Hepatocyte (in vitro differentiated cells): ENCODE measurements around the gene UQCRQ. TPM values are rescaled to one million over a fixed set of nuclear protein-coding genes. Genes with fewer than 3 reads are reported as not detected.
A peak's percentile ranks its signal among the peaks of the same experiment; 100 is the strongest.

Source experiments
- DNase-seq: peaks from one replicate; pipeline ENCODE4 v3.0.0-alpha.2; 2016; ENCODE audit warnings: low spot score
- H2AFZ ChIP-seq: fragments of 200-600 bp; sonication (generic); 2 replicates; pipeline ENCODE4 v1.6.0; 2016; ENCODE audit warnings: antibody characterized with exemption, mild to moderate bottlenecking
- H3K27ac ChIP-seq: fragments of 200-600 bp; sonication (generic); 2 replicates; pipeline ENCODE4 v1.5.1; 2016; ENCODE audit warnings: mild to moderate bottlenecking
- H3K27me3 ChIP-seq: fragments of 200-600 bp; sonication (generic); 2 replicates; pipeline ENCODE4 v1.6.1; 2016
- H3K36me3 ChIP-seq: fragments of 200-600 bp; sonication (generic); replicated peaks from 2 replicates; pipeline ENCODE4 v1.5.1; 2016; ENCODE audit warnings: low read depth; ENCODE audit not compliant: insufficient read depth
- H3K4me1 ChIP-seq: fragments of 200-600 bp; sonication (generic); 2 replicates; pipeline ENCODE4 v1.5.1; 2016; ENCODE audit warnings: mild to moderate bottlenecking, moderate library complexity; ENCODE audit not compliant: insufficient read depth
- H3K4me2 ChIP-seq: fragments of 200-600 bp; sonication (generic); 2 replicates; pipeline ENCODE4 v1.6.0; 2016
- H3K4me3 ChIP-seq: fragments of 200-600 bp; sonication (generic); 2 replicates; pipeline ENCODE4 v1.5.1; 2016; ENCODE audit warnings: mild to moderate bottlenecking
- H3K79me2 ChIP-seq: fragments of 200-600 bp; sonication (generic); 2 replicates; pipeline ENCODE4 v1.6.0; 2017; ENCODE audit warnings: mild to moderate bottlenecking
- H3K9me2 ChIP-seq: fragments of 200-600 bp; sonication (generic); replicated peaks from 2 replicates; pipeline ENCODE4 v1.6.0; 2017; ENCODE audit warnings: mild to moderate bottlenecking; ENCODE audit not compliant: insufficient read depth
- H3K9me3 ChIP-seq: fragments of 200-600 bp; sonication (generic); 2 replicates; pipeline ENCODE4 v1.5.1; 2016; ENCODE audit warnings: low read depth, mild to moderate bottlenecking
- H4K20me1 ChIP-seq: fragments of 200-600 bp; sonication (generic); 2 replicates; pipeline ENCODE4 v1.6.0; 2016; ENCODE audit warnings: mild to moderate bottlenecking; ENCODE audit not compliant: insufficient read depth, poor library complexity, severe bottlenecking
- CTCF ChIP-seq: fragments of 200-600 bp; sonication (generic); IDR thresholded peaks from 2 replicates; pipeline ENCODE4 v1.5.1; 2016; ENCODE audit warnings: antibody characterized with exemption, mild to moderate bottlenecking; ENCODE audit not compliant: poor library complexity
- EZH2 ChIP-seq: fragments of 200-600 bp; sonication (generic); IDR thresholded peaks from 2 replicates; pipeline ENCODE4 v1.6.1; 2016; ENCODE audit warnings: antibody characterized with exemption, mild to moderate bottlenecking, borderline replicate concordance
- EZH2phosphoT487 ChIP-seq: fragments of 200-600 bp; sonication (generic); IDR thresholded peaks from one replicate; pipeline ENCODE4 v1.6.1; 2018; ENCODE audit warnings: antibody characterized with exemption, mild to moderate bottlenecking, low read depth, moderate library complexity; ENCODE audit not compliant: unreplicated experiment, severe bottlenecking
- WGBS: methylation state at CpG from one replicate; pipeline ENCODE4 v1.1.6; 2016; ENCODE audit warnings: low lambda C conversion rate; ENCODE audit errors: missing lambda C conversion rate; 5-methylcytosine and 5-hydroxymethylcytosine counted together
- polyA plus RNA-seq: library from polyadenylated mRNA; unstranded; fragments of >200 nt; fragmentation: Nextera tagmentation; extraction: Ambion mirVana; gene quantifications from 2 replicates; pipeline ENCODE4 v1.2.1, GENCODE V29; 2016
- total RNA-seq: library from RNA; depleted of rRNA; stranded (reverse); fragments of >200 nt; gene quantifications from 2 replicates; pipeline ENCODE4 v1.2.3, GENCODE V29; 2014

The UQCRQ gene
- total and polyA plus RNA-seq, 2 experiments from 2014 or later: 174 to 1,138 TPM

GRCh38 chr5:132884548-132884947 lies 18.1 kb downstream of the UQCRQ start:
- TF ChIP-seq EZH2 (no peak), CTCF (no peak), EZH2phosphoT487 (no peak)
- Histone ChIP-seq H3K79me2 (peaks cover 2% of the 10 kb centered on the region), H3K4me2 (no peak overlapping the region), H3K27me3 (no peaks in the 10 kb centered on the region), H2AFZ (no peak overlapping the region), H3K9me2 (no peaks in the 10 kb centered on the region), H3K4me3 (no peak overlapping the region), H4K20me1 (peaks cover 3% of the 10 kb centered on the region), H3K36me3 (peaks cover 4% of the 10 kb centered on the region), H3K9me3 (no peaks in the 10 kb centered on the region), H3K4me1 (no peaks in the 10 kb centered on the region), H3K27ac (no peak overlapping the region)
- DNase-seq: no peak
- WGBS: 77% methylated on average over 2 of the region's 2 CpGs

GRCh38 chr5:132886064-132886823 lies 19.8 kb downstream of the UQCRQ start:
- TF ChIP-seq EZH2 (no peak), CTCF (no peak), EZH2phosphoT487 (no peak)
- H3K36me3 ChIP-seq: peaks cover 4% of the 10 kb centered on the region
- H3K9me2 ChIP-seq: no peaks in the 10 kb centered on the region

GRCh38 chr5:132887283-132887682 lies 20.8 kb downstream of the UQCRQ start:
- Histone ChIP-seq H3K4me3 (no peak overlapping the region), H3K9me3 (no peaks in the 10 kb centered on the region), H3K4me1 (no peaks in the 10 kb centered on the region), H4K20me1 (peaks cover 6% of the 10 kb centered on the region), H3K27ac (peak overlapping the region; percentile 15), H3K4me2 (no peak overlapping the region), H3K27me3 (no peaks in the 10 kb centered on the region), H3K79me2 (peaks cover 2% of the 10 kb centered on the region), H3K36me3 (peaks cover 4% of the 10 kb centered on the region), H3K9me2 (no peaks in the 10 kb centered on the region), H2AFZ (no peak overlapping the region)
- WGBS: 81% methylated on average over 1 of the region's 1 CpG
- TF ChIP-seq EZH2phosphoT487 (no peak), CTCF (no peak), EZH2 (no peak)
- no peak for DNase-seq

More at GRCh38 chr5:132886064-132886823, 19.8 kb downstream of the UQCRQ start:
- Histone ChIP-seq H4K20me1 (peaks cover 6% of the 10 kb centered on the region), H3K4me1 (no peaks in the 10 kb centered on the region), H3K79me2 (peaks cover 2% of the 10 kb centered on the region), H3K27me3 (no peaks in the 10 kb centered on the region), H3K4me3 (no peak overlapping the region), H3K9me3 (no peaks in the 10 kb centered on the region), H3K27ac (peak overlapping the region; percentile 7), H2AFZ (no peak overlapping the region), H3K4me2 (no peak overlapping the region)
- DNase-seq: no peak
- WGBS: 93% methylated on average over 11 of the region's 11 CpGs

- TF ChIP-seq EZH2: no peak
- Histone ChIP-seq H3K36me3 (peaks cover 4% of the 10 kb centered on the region), H4K20me1 (peaks cover 11% of the 10 kb centered on the region), H3K27me3 (no peaks in the 10 kb centered on the region), H2AFZ (no peak overlapping the region), H3K9me2 (no peaks in the 10 kb centered on the region), H3K4me2 (no peak overlapping the region), H3K79me2 (peaks cover 11% of the 10 kb centered on the region), H3K27ac (no peak overlapping the region), H3K9me3 (no peaks in the 10 kb centered on the region), H3K4me3 (no peak overlapping the region), H3K4me1 (no peaks in the 10 kb centered on the region)
- DNase-seq: no peak
Observed at GRCh38 chr5:132889501-132889900, 23.1 kb downstream of the UQCRQ start.
